Panc1 (cell line): Measurements from ENCODE around the gene CACNA1G.

ENCODE experiments used
- CTCF ChIP-seq: fragments of 450-650 bp; IDR thresholded peaks from 2 replicates; pipeline ENCODE4 v1.5.1; 2017; ENCODE audit warnings: mild to moderate bottlenecking
- REST ChIP-seq, 2 experiments: IDR thresholded peaks; 2 replicates each; pipeline ENCODE4 v1.6.1; 2011 to 2012; ENCODE audit warnings: low read depth in 2 of 2, control low read depth in 1 of 2, low read length in 1 of 2, mild to moderate bottlenecking in 1 of 2, moderate library complexity in 1 of 2; ENCODE audit not compliant: insufficient read depth in 1 of 2
- SIN3A ChIP-seq: IDR thresholded peaks from 2 replicates; pipeline ENCODE4 v1.6.1; 2012; ENCODE audit warnings: low read depth, mild to moderate bottlenecking, low read length, moderate library complexity, borderline replicate concordance; ENCODE audit not compliant: insufficient read depth

GRCh38 chr17:50565402-50566350 is 5.2 kb downstream of the CACNA1G start:
- TF ChIP-seq CTCF (no peak), REST (IDR thresholded peaks at IDR 0.05; ENCODE audit: insufficient read depth in 1 of 2, low read depth in 2 of 2, low read length in 1 of 2) (no peak), SIN3A (no peak)
